Fibroblast of villous mesenchyme (primary cell): ENCODE results near the gene UPK2. TPM values are rescaled to one million over a fixed set of nuclear protein-coding genes. Genes with fewer than 3 reads are reported as not detected.
"Not testable (repeated sequence)": the region's sequence is repeated elsewhere in the genome, so short reads cannot be mapped to it uniquely, and the experiment has no call there.

Experiments used
- DNase-seq: peaks from one replicate; pipeline ENCODE4 v3.0.0-alpha.2; 2010; ENCODE audit warnings: low read depth
- H3K4me3 ChIP-seq: 2 replicates; pipeline ENCODE4 v1.5.1; 2011; ENCODE audit warnings: low read depth, mild to moderate bottlenecking, low read length
- CTCF ChIP-seq: IDR thresholded peaks from 2 replicates; pipeline ENCODE4 v1.5.1; 2012; ENCODE audit warnings: low read depth, mild to moderate bottlenecking, low read length; ENCODE audit not compliant: insufficient read depth
- total RNA-seq: library from RNA; depleted of rRNA; stranded (reverse); fragments of >200 nt; gene quantifications from 2 replicates; pipeline ENCODE4 v1.2.3, GENCODE V29; 2012

UPK2 gene
- total RNA-seq, 1 donor, result not detected

GRCh38 chr11:118939404-118939915, 16.6 kb upstream of the UPK2 start:
- TF ChIP-seq CTCF, result no peak
- DNase-seq, result no peak
- H3K4me3 ChIP-seq, result no peak overlapping the region

- no peak for TF ChIP-seq CTCF
- H3K4me3 ChIP-seq, result no peak overlapping the region
- DNase-seq, result no peak
Observed at GRCh38 chr11:118939953-118940598, 16.0 kb upstream of the UPK2 start.

DNA sequence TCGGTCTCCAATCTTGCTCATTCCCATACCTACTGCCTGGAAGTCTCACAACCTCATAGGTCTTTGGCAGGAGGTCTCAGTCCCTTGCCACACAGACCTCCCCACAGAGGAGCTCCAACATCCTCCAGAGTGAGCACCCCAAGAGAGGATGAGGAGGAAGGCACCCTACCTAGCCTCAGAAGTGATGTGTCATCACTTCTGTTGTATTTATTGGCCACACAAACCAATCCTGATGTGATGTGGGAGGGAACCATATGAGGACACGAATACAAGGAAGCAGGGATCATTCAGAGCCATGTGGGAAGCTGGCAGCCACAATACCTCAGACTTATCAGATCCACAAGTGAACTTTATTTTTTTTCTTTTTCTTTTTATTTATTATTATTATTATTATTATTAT, 9.0 kb upstream of the UPK2 start:
- no peak for TF ChIP-seq CTCF
- H3K4me3 ChIP-seq, result no peak overlapping the region

GRCh38 chr11:118948000-118948399, 8.1 kb upstream of the UPK2 start:
- H3K4me3 ChIP-seq, result no peak overlapping the region
- no peak for TF ChIP-seq CTCF
- no peak for DNase-seq

More for the DNA sequence above, 9.0 kb upstream of the UPK2 start:
- DNase-seq, result no peak

DNA sequence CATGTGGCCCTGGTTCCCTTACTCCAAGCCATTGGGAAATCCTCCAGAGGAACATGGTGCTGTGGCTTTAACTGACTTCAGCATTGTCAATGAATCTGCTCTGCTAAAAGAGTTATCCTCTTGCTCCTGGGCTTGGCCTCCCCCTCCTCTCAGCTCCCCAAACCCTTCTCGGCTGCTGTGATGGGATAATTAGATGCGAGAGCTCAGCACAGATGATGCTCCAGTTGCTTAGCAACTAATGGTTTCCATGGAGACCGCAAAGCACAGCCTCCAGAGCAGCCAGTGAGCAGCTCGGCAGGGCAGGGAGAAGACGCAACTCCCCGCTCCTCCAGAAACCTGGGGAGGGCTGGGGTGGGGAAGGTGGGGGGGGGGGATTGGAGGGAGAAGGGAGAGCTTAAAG, 2.8 kb upstream of the UPK2 start:
- H3K4me3 ChIP-seq, result no peak overlapping the region
- DNase-seq, result no peak
- no peak for TF ChIP-seq CTCF

- not testable (repeated sequence) for DNase-seq, H3K4me3 ChIP-seq
Observed at GRCh38 chr11:118953976-118954375, 2.1 kb upstream of the UPK2 start.

- no peak for TF ChIP-seq CTCF
- no peak for DNase-seq
Observed at GRCh38 chr11:118956847-118957469, 860 bp downstream of the UPK2 start.

More at GRCh38 chr11:118956847-118957469, 860 bp downstream of the UPK2 start:
- no peak overlapping the region for H3K4me3 ChIP-seq
